ENCODE measurements around the gene B3GLCT. TPM values are rescaled to one million over a fixed set of nuclear protein-coding genes. Genes with fewer than 3 reads are reported as not detected.

Gene B3GLCT
- polyA plus RNA-seq, 1 donor from 2014 or later: 8.2 TPM

DNA sequence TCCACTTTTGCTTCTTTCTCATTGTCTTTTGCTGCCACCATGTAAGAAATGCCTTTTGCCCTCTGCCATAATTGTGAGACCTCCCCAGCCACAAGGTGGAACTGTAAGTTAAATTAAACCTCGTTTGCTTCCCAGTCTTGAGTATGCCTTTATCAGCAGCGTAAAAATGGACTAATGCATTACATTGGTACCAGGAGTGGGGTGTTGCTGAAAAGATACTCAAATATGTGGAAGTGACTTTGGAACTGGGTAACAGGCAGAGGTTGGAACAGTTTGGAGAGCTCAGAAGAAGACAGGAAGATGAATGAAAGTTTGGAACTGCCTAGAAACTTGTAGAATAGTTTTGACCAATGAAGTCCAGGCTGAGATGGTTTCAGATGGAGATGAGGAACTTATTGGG, 115.2 kb downstream of the B3GLCT start:
- no peak overlapping the region for H3K27ac ChIP-seq (ENCODE audit: low read length)
- no peak overlapping the region for H3K9ac ChIP-seq (ENCODE audit: low read length)
- no peaks in the 10 kb centered on the region for H4K20me1 ChIP-seq (ENCODE audit: insufficient read depth)
- no peaks in the 10 kb centered on the region for H3F3A ChIP-seq (ENCODE audit: insufficient read depth, low read length, poor library complexity, severe bottlenecking)
- H2AFZ ChIP-seq (ENCODE audit: low read depth, low read length): no peak overlapping the region
- TF ChIP-seq CTCF (IDR thresholded peaks at IDR 0.05; ENCODE audit: poor library complexity, severe bottlenecking): no peak
- TF ChIP-seq SMC3 (conservative IDR thresholded peaks at IDR 0.05; ENCODE audit: poor library complexity): no peak
- no peak for TF ChIP-seq MXI1 (conservative IDR thresholded peaks at IDR 0.05; ENCODE audit: poor library complexity, severe bottlenecking)
- TF ChIP-seq EP300 (conservative IDR thresholded peaks at IDR 0.05; ENCODE audit: poor library complexity, severe bottlenecking): no peak
- no peak for TF ChIP-seq REST (IDR thresholded peaks at IDR 0.05; ENCODE audit: borderline replicate concordance)
- TF ChIP-seq TAF1 (IDR thresholded peaks at IDR 0.05; ENCODE audit: low read depth): no peak
- no peak for TF ChIP-seq RAD21 (conservative IDR thresholded peaks at IDR 0.05)
- peaks cover 14% of the 10 kb centered on the region for H3K9me3 ChIP-seq (ENCODE audit: low read length)
- H3K36me3 ChIP-seq (ENCODE audit: insufficient read depth, low read length): no peaks in the 10 kb centered on the region
- no peaks in the 10 kb centered on the region for H3K79me2 ChIP-seq (replicated peaks; ENCODE audit: insufficient read depth, low read length)
- no peaks in the 10 kb centered on the region for H3K27me3 ChIP-seq (ENCODE audit: insufficient read depth, low read depth, low read length)
- H3K4me2 ChIP-seq (ENCODE audit: low read length): no peak overlapping the region
- no peak overlapping the region for H3K4me3 ChIP-seq (ENCODE audit: low read length)
- no peaks in the 10 kb centered on the region for H3K9me2 ChIP-seq (ENCODE audit: insufficient read depth, low read length)

DNA sequence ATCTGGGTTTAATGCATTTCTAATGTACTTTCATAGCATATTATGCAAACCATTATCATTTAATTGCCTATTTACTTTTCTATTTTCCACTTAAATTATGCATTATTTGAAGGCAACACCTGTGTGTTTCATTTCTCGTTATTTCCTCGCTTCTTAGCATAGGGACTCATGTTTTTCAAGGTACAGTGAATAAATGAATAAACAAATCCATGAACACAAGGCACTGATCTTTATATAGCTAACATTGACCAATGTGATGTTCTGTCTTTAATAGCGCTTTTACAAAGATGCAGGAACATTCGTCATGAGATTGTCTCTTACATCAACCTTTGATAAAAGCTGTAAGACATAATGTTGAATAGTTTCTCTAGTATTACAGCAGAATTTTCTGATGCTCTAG, 121.2 kb downstream of the B3GLCT start:
- H3K4me2 ChIP-seq (ENCODE audit: low read length): no peak overlapping the region
- H3K36me3 ChIP-seq (ENCODE audit: insufficient read depth, low read length): no peaks in the 10 kb centered on the region
- no peak overlapping the region for H2AFZ ChIP-seq (ENCODE audit: low read depth, low read length)
- no peaks in the 10 kb centered on the region for H3K79me2 ChIP-seq (replicated peaks; ENCODE audit: insufficient read depth, low read length)
- no peaks in the 10 kb centered on the region for H3K9me2 ChIP-seq (ENCODE audit: insufficient read depth, low read length)
- H3K27me3 ChIP-seq (ENCODE audit: insufficient read depth, low read depth, low read length): no peaks in the 10 kb centered on the region
- H3K9me3 ChIP-seq (ENCODE audit: low read length): peaks cover 5% of the 10 kb centered on the region
- no peak overlapping the region for H3K27ac ChIP-seq (ENCODE audit: low read length)
- H4K20me1 ChIP-seq (ENCODE audit: insufficient read depth): no peaks in the 10 kb centered on the region
- H3F3A ChIP-seq (ENCODE audit: insufficient read depth, low read length, poor library complexity, severe bottlenecking): no peaks in the 10 kb centered on the region
- no peak overlapping the region for H3K9ac ChIP-seq (ENCODE audit: low read length)
- TF ChIP-seq EP300 (conservative IDR thresholded peaks at IDR 0.05; ENCODE audit: poor library complexity, severe bottlenecking): no peak
- no peak for TF ChIP-seq REST (IDR thresholded peaks at IDR 0.05; ENCODE audit: borderline replicate concordance)
- TF ChIP-seq RAD21 (conservative IDR thresholded peaks at IDR 0.05): no peak
- TF ChIP-seq EZH2 (IDR thresholded peaks at IDR 0.05; ENCODE audit: borderline replicate concordance, insufficient read depth, low read length, poor library complexity, severe bottlenecking): no peak
- TF ChIP-seq MXI1 (conservative IDR thresholded peaks at IDR 0.05; ENCODE audit: poor library complexity, severe bottlenecking): no peak
- TF ChIP-seq POLR2AphosphoS5 (IDR thresholded peaks at IDR 0.05): no peak
- no peak for TF ChIP-seq SMC3 (conservative IDR thresholded peaks at IDR 0.05; ENCODE audit: poor library complexity)
- TF ChIP-seq CTCF (IDR thresholded peaks at IDR 0.05; ENCODE audit: poor library complexity, severe bottlenecking): no peak
- TF ChIP-seq TAF1 (IDR thresholded peaks at IDR 0.05; ENCODE audit: low read depth): no peak
- H3K4me3 ChIP-seq (ENCODE audit: low read length): no peak overlapping the region
